Parathyroid adenoma (tissue), 2 donors: ENCODE results near the gene EDARADD.

Experiments used
- H2AFZ ChIP-seq: fragments of 300-600 bp; sonication (generic); one replicate; pipeline ENCODE4 v1.7.0; 2017; ENCODE audit warnings: antibody characterized with exemption, mild to moderate bottlenecking
- H3K27ac ChIP-seq: fragments of 300-600 bp; sonication (generic); one replicate; pipeline ENCODE4 v1.7.0; 2017
- H3K27me3 ChIP-seq: fragments of 300-600 bp; sonication (generic); one replicate; pipeline ENCODE4 v1.7.0; 2017; ENCODE audit warnings: low read length; ENCODE audit not compliant: control insufficient read depth, insufficient read depth
- H3K36me3 ChIP-seq: fragments of 300-600 bp; sonication (generic); one replicate; pipeline ENCODE4 v1.7.0; 2017; ENCODE audit warnings: low read length; ENCODE audit not compliant: control insufficient read depth, insufficient read depth
- H3K4me1 ChIP-seq: fragments of 300-600 bp; sonication (generic); one replicate; pipeline ENCODE4 v1.7.0; 2017; ENCODE audit warnings: control low read depth
- H3K4me2 ChIP-seq: fragments of 300-600 bp; sonication (generic); one replicate; pipeline ENCODE4 v1.7.0; 2017; ENCODE audit warnings: low read length
- H3K4me3 ChIP-seq: fragments of 300-600 bp; sonication (generic); one replicate; pipeline ENCODE4 v1.7.0; 2017; ENCODE audit warnings: low read depth, low read length
- H3K79me2 ChIP-seq: fragments of 300-600 bp; sonication (generic); one replicate; pipeline ENCODE4 v1.7.0; 2017; ENCODE audit warnings: control low read depth
- H3K9ac ChIP-seq: fragments of 300-600 bp; sonication (generic); one replicate; pipeline ENCODE4 v1.7.0; 2017; ENCODE audit warnings: mild to moderate bottlenecking
- H3K9me3 ChIP-seq: fragments of 300-600 bp; sonication (generic); one replicate; pipeline ENCODE4 v1.7.0; 2017; ENCODE audit warnings: low read length; ENCODE audit not compliant: control insufficient read depth
- TF ChIP-seq, protein P1 (sequence below): fragments of 300-600 bp; sonication (generic); IDR thresholded peaks from one replicate; pipeline ENCODE4 v1.7.0; 2017; ENCODE audit warnings: antibody characterized with exemption, mild to moderate bottlenecking
- donor health status: primary hyperparathyroidism.

EDARADD gene

DNA sequence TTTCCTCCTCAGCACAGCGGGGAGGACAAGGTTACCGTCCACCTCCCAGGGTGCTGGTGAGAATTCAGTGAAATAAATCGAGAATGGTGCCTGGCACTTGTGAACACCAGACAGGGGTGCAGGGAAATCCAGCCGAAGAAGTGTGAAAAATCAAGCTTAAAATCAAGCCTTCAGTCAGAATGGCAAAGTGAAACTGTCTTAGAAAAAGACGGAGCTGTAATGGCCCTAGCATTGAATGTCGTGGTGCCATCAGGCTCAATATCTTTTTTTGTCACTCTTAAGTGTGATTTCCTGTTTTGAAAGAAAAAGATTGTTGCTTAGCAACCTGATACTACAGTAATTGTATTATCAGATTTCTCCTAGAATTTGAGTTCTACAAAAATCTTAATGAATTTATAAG lies 22.1 kb downstream of the EDARADD start:
- Histone ChIP-seq H3K36me3 (no peaks in the 10 kb centered on the region), H3K27me3 (no peaks in the 10 kb centered on the region), H3K27ac (no peak overlapping the region)

GRCh38 chr1:236417336-236417735 lies 23.2 kb downstream of the EDARADD start:
- Histone ChIP-seq H3K27me3 (no peaks in the 10 kb centered on the region), H3K4me3 (no peak overlapping the region), H3K4me1 (no peaks in the 10 kb centered on the region), H3K4me2 (no peak overlapping the region), H3K9me3 (no peaks in the 10 kb centered on the region), H3K9ac (no peak overlapping the region), H3K79me2 (no peaks in the 10 kb centered on the region), H2AFZ (no peak overlapping the region), H3K36me3 (no peaks in the 10 kb centered on the region), H3K27ac (no peak overlapping the region)
- TF ChIP-seq, protein P1, sequence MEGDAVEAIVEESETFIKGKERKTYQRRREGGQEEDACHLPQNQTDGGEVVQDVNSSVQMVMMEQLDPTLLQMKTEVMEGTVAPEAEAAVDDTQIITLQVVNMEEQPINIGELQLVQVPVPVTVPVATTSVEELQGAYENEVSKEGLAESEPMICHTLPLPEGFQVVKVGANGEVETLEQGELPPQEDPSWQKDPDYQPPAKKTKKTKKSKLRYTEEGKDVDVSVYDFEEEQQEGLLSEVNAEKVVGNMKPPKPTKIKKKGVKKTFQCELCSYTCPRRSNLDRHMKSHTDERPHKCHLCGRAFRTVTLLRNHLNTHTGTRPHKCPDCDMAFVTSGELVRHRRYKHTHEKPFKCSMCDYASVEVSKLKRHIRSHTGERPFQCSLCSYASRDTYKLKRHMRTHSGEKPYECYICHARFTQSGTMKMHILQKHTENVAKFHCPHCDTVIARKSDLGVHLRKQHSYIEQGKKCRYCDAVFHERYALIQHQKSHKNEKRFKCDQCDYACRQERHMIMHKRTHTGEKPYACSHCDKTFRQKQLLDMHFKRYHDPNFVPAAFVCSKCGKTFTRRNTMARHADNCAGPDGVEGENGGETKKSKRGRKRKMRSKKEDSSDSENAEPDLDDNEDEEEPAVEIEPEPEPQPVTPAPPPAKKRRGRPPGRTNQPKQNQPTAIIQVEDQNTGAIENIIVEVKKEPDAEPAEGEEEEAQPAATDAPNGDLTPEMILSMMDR, result no peak

More for the DNA sequence above, 22.1 kb downstream of the EDARADD start:
- Histone ChIP-seq H3K4me1 (no peaks in the 10 kb centered on the region), H2AFZ (peak overlapping the region; percentile 38), H3K9ac (no peak overlapping the region), H3K4me3 (no peak overlapping the region), H3K9me3 (no peaks in the 10 kb centered on the region), H3K4me2 (peak overlapping the region; percentile 2), H3K79me2 (no peaks in the 10 kb centered on the region)
- TF ChIP-seq, protein P1, result no peak

DNA sequence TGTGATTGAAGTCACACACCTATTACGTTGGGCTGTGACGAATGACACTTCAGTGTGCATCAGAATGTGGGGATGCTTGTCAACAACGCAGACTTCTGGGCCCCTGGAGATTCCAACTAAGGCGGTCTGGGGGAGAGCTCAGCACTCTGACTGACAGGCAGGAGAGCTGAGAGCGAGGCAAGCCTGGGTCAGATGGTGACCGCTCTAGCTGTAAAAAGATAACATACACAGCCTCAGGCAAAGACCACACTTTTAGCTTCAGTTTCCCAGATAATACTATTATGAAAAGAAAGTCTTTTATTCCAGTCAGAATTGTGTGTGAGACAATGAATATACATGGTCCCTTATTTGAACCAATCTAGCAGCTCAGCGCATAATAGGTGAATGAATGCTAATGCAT lies 25.4 kb downstream of the EDARADD start:
- Histone ChIP-seq H3K79me2 (no peaks in the 10 kb centered on the region), H3K36me3 (no peaks in the 10 kb centered on the region), H2AFZ (no peak overlapping the region), H3K4me1 (no peaks in the 10 kb centered on the region), H3K9me3 (no peaks in the 10 kb centered on the region), H3K4me3 (no peak overlapping the region), H3K27ac (no peak overlapping the region), H3K9ac (no peak overlapping the region), H3K27me3 (no peaks in the 10 kb centered on the region), H3K4me2 (no peak overlapping the region)
- TF ChIP-seq, protein P1, result no peak

- H3K36me3 ChIP-seq, result no peaks in the 10 kb centered on the region
- no peaks in the 10 kb centered on the region for H3K27me3 ChIP-seq
- H3K4me3 ChIP-seq, result no peak overlapping the region
- no peak overlapping the region for H3K27ac ChIP-seq
- no peaks in the 10 kb centered on the region for H3K4me1 ChIP-seq
- H3K9ac ChIP-seq, result no peak overlapping the region
- no peaks in the 10 kb centered on the region for H3K9me3 ChIP-seq
- no peaks in the 10 kb centered on the region for H3K79me2 ChIP-seq
- no peak overlapping the region for H3K4me2 ChIP-seq
- TF ChIP-seq, protein P1, result no peak
- no peak overlapping the region for H2AFZ ChIP-seq
Observed at GRCh38 chr1:236421022-236421421, 26.9 kb downstream of the EDARADD start.

GRCh38 chr1:236421850-236422516 lies 27.9 kb downstream of the EDARADD start:
- H3K79me2 ChIP-seq, result no peaks in the 10 kb centered on the region
- H3K4me2 ChIP-seq, result no peak overlapping the region
- H3K4me3 ChIP-seq, result no peak overlapping the region
- no peak overlapping the region for H3K9ac ChIP-seq
- H3K27ac ChIP-seq, result no peak overlapping the region
- TF ChIP-seq, protein P1, result no peak
- H3K27me3 ChIP-seq, result no peaks in the 10 kb centered on the region
- no peaks in the 10 kb centered on the region for H3K4me1 ChIP-seq
- H3K36me3 ChIP-seq, result no peaks in the 10 kb centered on the region
- H2AFZ ChIP-seq, result no peak overlapping the region
- no peaks in the 10 kb centered on the region for H3K9me3 ChIP-seq
